ENCODE measurements around the gene TAF15. TPM values are rescaled to one million over a fixed set of nuclear protein-coding genes. Genes with fewer than 3 reads are reported as not detected.

TAF15 gene
- total RNA-seq, 1 donor from 2014 or later = 143 TPM

DNA sequence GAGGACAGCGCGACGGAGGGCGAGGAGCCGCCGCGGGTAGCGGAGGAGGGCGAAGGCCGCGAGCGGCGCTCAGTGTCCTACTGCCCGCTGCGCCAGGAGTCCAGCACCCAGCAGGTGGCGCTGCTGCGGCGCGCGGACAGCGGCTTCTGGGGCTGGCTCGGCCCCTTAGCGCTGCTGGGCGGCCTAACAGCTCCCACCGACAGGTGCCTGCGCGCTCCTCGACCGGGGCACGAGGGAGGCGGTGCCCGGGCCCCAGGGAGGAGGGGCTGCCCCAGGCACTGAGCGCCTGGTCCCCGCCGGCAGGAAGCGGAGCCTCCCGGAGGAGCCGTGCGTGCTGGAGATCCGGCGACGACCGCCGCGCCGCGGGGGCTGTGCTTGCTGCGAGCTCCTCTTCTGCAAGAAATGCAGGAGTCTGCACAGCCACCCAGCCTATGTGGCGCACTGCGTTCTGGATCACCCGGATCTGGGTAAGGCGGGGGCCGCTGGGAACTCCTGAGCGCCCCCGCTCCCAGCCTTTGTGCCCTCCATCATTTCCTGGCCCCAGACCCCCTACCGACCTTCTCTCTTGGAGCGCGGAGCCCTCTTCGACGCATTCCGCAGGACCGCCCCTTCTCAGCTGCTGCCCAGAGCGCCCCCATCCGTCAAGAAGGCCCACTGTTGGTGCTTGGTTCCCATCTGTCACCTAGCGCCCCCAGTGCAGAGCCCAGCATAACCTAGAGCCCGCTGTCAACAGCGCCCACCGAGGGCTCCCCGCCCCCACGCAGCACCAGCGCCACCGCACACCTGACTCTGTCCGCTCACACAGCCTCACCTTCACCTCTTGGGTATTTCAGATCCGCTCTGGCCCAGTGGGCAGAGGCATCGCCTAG is 44.9 kb upstream of the TAF15 start:
- Histone ChIP-seq H3K36me3 (no peaks in the 10 kb centered on the region), H3K27me3 (ENCODE audit: low read depth) (no peaks in the 10 kb centered on the region), H3K4me3 (peak overlapping the region; percentile 57), H3K4me1 (peaks cover 19% of the 10 kb centered on the region), H3K9me3 (no peaks in the 10 kb centered on the region), H3K27ac (peak overlapping the region; percentile 38)
- ATAC-seq = peak; percentile 96 to 97
- TF ChIP-seq, protein P1, sequence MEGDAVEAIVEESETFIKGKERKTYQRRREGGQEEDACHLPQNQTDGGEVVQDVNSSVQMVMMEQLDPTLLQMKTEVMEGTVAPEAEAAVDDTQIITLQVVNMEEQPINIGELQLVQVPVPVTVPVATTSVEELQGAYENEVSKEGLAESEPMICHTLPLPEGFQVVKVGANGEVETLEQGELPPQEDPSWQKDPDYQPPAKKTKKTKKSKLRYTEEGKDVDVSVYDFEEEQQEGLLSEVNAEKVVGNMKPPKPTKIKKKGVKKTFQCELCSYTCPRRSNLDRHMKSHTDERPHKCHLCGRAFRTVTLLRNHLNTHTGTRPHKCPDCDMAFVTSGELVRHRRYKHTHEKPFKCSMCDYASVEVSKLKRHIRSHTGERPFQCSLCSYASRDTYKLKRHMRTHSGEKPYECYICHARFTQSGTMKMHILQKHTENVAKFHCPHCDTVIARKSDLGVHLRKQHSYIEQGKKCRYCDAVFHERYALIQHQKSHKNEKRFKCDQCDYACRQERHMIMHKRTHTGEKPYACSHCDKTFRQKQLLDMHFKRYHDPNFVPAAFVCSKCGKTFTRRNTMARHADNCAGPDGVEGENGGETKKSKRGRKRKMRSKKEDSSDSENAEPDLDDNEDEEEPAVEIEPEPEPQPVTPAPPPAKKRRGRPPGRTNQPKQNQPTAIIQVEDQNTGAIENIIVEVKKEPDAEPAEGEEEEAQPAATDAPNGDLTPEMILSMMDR (IDR thresholded peaks at IDR 0.05) = peak; percentile 92
- intact Hi-C loops (cut with DNase I) = no loop called here
- DNase-seq = peak; percentile 93

DNA sequence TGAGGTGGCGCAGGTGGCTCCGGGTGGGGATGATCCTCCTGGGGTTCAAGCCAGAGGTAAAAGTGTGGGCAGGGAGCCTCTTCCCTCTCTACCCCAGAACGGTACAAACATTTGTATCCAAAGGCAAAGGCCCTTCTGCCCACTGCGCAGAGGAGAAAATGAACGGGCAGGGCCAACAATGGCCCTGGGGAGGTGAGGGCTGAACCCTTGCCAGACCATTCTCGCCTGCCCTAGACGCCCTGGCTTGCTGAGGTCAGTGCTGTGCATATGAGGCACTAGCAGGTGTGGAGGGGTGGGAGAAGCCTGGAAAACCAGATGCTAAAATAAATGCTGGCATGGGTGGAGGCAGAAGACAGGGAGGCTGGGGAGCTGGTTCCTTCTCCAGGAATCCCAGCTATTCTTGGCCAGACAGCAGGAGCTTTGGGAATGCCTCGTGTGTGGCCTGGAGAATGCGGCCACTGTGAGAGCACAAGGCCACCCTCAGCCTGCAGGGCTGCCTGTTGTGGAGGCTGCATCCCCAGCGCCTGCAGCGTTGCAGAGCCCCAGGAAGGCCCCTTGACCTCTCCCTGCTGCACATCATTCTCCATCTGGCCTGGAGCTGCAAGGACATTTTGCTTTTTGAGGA is 44.1 kb upstream of the TAF15 start:
- TF ChIP-seq, protein P1 (IDR thresholded peaks at IDR 0.05) = no peak
- Histone ChIP-seq H3K9me3 (no peaks in the 10 kb centered on the region), H3K4me1 (peaks cover 19% of the 10 kb centered on the region), H3K4me3 (no peak overlapping the region), H3K27me3 (ENCODE audit: low read depth) (no peaks in the 10 kb centered on the region), H3K36me3 (no peaks in the 10 kb centered on the region), H3K27ac (no peak overlapping the region)
- DNase-seq (no peak), ATAC-seq (no peak)
- intact Hi-C loops (cut with DNase I) = no loop called here

GRCh38 chr17:35765756-35766488 is 43.4 kb upstream of the TAF15 start:
- no peaks in the 10 kb centered on the region for H3K27me3 ChIP-seq (ENCODE audit: low read depth)
- DNase-seq (no peak), ATAC-seq (no peak)
- H3K9me3 ChIP-seq = no peaks in the 10 kb centered on the region
- TF ChIP-seq, protein P1 (IDR thresholded peaks at IDR 0.05) = no peak
- no peaks in the 10 kb centered on the region for H3K36me3 ChIP-seq
- H3K4me3 ChIP-seq = no peak overlapping the region
- H3K27ac ChIP-seq = no peak overlapping the region
- H3K4me1 ChIP-seq = peaks cover 19% of the 10 kb centered on the region
- intact Hi-C loops (cut with DNase I) = no loop called here

DNA sequence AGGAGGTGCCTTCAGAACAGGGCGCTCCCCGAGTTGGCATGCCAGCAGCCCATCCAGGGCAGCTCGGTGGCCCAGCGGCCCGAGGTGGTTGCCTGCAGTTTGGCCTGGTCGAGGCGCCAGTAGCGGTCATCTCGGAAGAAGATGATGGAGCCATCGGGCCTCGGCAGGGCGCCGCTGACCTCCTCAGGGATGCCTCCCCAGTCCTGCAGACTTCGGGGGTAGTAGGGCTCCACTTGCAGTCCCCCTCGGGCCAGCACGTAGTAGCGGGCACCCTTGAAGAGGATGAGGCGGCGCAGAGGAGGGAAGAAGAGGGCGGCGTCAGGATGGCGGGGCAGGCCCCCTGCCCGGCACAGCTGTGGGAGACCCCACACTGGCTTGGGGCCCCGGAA is 42.8 kb upstream of the TAF15 start:
- no peak for DNase-seq
- TF ChIP-seq, protein P1 (IDR thresholded peaks at IDR 0.05) = no peak
- H3K27me3 ChIP-seq (ENCODE audit: low read depth) = no peaks in the 10 kb centered on the region
- H3K9me3 ChIP-seq = no peaks in the 10 kb centered on the region
- intact Hi-C loops (cut with DNase I) = no loop called here
- ATAC-seq = no peak
- H3K4me3 ChIP-seq = no peak overlapping the region
- no peak overlapping the region for H3K27ac ChIP-seq
- H3K36me3 ChIP-seq = no peaks in the 10 kb centered on the region
- peaks cover 19% of the 10 kb centered on the region for H3K4me1 ChIP-seq

DNA sequence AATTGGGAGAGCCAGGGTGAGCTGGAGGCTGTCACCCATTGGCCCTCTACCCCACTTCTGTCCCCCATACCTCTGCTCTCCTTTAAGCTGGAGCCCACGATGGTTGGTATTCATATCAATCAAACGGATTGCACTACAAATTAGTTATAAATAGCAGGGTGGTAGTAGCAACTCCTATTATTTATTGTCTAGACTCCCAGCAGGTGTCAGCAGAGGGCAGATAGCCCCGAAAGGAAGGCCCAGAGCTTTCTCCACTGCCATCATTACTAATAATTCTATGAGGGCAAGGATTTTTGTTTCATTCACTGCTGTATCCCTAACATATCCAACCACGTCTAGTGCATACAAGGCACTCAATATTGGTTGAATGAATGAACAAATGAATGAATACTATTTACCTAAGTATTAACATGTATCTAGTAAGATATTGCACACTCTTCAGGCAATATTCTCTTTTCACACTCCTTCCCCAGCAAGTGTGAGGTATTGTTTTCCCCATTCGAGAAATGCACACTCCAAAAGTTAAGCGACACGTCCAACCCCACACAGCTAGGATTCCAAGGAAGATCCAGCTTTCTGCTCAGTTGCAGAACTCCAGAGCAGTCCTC is 42.3 kb upstream of the TAF15 start:
- H3K36me3 ChIP-seq = no peaks in the 10 kb centered on the region
- H3K4me1 ChIP-seq = peaks cover 19% of the 10 kb centered on the region
- H3K27ac ChIP-seq = no peak overlapping the region
- H3K9me3 ChIP-seq = no peaks in the 10 kb centered on the region
- no peaks in the 10 kb centered on the region for H3K27me3 ChIP-seq (ENCODE audit: low read depth)
- intact Hi-C loops (cut with DNase I) = no loop called here
- ATAC-seq = peak in 1 of 2 donors; percentile 16
- no peak for DNase-seq
- H3K4me3 ChIP-seq = no peak overlapping the region
- TF ChIP-seq, protein P1 (IDR thresholded peaks at IDR 0.05) = peak; percentile 51
